ENCODE results near the gene IL34. TPM values are rescaled to one million over a fixed set of nuclear protein-coding genes. Genes with fewer than 3 reads are reported as not detected.
A peak's percentile ranks its signal among the peaks of the same experiment; 100 is the strongest.

IL34 gene
- total and polyA plus RNA-seq, 2 of the 8 experiments (the other 6 are each of a cell fraction or from before 2014, with no cell fraction given): 4.6 to 5.6 TPM

DNA sequence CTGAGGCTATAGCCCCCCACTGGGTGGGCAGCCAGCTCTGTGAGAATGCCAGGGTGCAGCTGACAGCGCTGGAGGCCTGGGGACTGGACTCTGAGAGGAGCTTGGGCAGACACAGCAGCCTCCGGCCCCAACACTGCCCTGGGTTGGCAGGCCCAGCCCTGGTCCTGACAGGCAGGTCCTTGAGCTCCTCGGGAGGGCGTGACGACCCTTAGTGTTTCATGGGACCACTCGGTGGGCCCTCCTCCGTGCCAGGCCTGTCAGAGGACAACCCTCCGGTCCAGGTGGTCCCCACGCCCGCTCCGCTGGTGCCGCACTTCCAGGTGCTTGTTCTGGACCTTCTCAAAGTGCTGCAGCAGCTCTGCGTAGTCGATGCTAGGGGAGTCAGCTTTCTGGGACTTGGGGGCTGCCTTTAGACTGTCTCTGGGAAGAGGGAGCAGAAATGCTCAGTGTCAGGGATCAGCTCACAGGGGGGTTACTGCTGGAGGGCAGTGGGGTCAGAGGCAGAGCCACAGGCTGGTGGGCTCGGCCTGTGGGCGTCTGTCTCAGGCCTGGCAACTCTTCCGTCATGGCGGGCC is 41.4 kb downstream of the IL34 start:
- Histone ChIP-seq H3K79me2 (ENCODE audit: control insufficient read depth in 1 of 2, insufficient read depth in 2 of 2, low read length in 2 of 2) (no peaks in the 10 kb centered on the region; a peak in 1 of 4 replicates), H3K4ac (replicated peaks; ENCODE audit: insufficient read length, low read depth, low read length) (no peak overlapping the region), H3K56ac (replicated peaks; ENCODE audit: insufficient read length, low read depth, low read length) (no peak overlapping the region), H3K9me3 (ENCODE audit: insufficient read depth in 2 of 2, low read depth in 1 of 2, low read length in 1 of 2) (no peaks in the 10 kb centered on the region), H2AK5ac (ENCODE audit: low read depth, low read length) (0 out of 2 replicates have a peak overlapping the region, but pooled peaks have one; percentile 58), H3K79me1 (ENCODE audit: low read depth, low read length) (peaks cover 3% of the 10 kb centered on the region; the same call in 1 of the 2 replicates), H3K4me3 (ENCODE audit: extremely low read depth in 1 of 4, insufficient read depth in 2 of 4, low read depth in 3 of 4, low read length in 4 of 4) (no peak overlapping the region), H3K23ac (ENCODE audit: insufficient read length) (no peak overlapping the region), H4K5ac (ENCODE audit: insufficient read length, low read depth, low read length) (no peak overlapping the region), H2BK120ac (replicated peaks; ENCODE audit: low read depth, low read length) (peak overlapping the region; percentile 39), H3K27ac (ENCODE audit: low read depth, low read length) (no peak overlapping the region), H3K27me3 (replicated peaks in 1 of 4; ENCODE audit: control insufficient read depth in 3 of 4, extremely low read depth in 1 of 4, insufficient read depth in 3 of 4, low read length in 3 of 4) (peaks cover 0 to 8% (median 3%) of the 10 kb centered on the region in 4 experiments; a peak in 4 of 7 replicates), H3K4me1 (replicated peaks in 1 of 4; ENCODE audit: control insufficient read depth in 3 of 4, insufficient read depth in 4 of 4, low read length in 3 of 4) (peaks cover 0 to 21% (median 14%) of the 10 kb centered on the region in 4 experiments; a peak in 6 of 7 replicates), H3K14ac (ENCODE audit: insufficient read length) (no peak overlapping the region), H2BK5ac (ENCODE audit: low read depth, low read length) (peak overlapping the region; percentile 32; the same call in 1 of the 2 replicates), H4K20me1 (replicated peaks in 1 of 2; ENCODE audit: control insufficient read depth in 1 of 2, insufficient read depth in 2 of 2, low read length in 2 of 2) (peaks cover 0 to 9% of the 10 kb centered on the region in 2 experiments), H2BK12ac (ENCODE audit: low read depth, low read length) (peak overlapping the region; percentile 80; the same call in 1 of the 2 replicates), H3K36me3 (ENCODE audit: control insufficient read depth in 2 of 4, insufficient read depth in 4 of 4, low read length in 3 of 4) (no peaks in the 10 kb centered on the region), H3K23me2 (ENCODE audit: low read depth, low read length) (peaks cover 6% of the 10 kb centered on the region; the same call in 1 of the 2 replicates), H3K4me2 (ENCODE audit: insufficient read depth in 1 of 2, low read depth in 2 of 2, low read length in 2 of 2) (no peak overlapping the region), H2BK20ac (ENCODE audit: low read length) (no peak overlapping the region), H2AFZ (ENCODE audit: low read length) (no peak overlapping the region), H4K91ac (replicated peaks; ENCODE audit: insufficient read length, low read length) (no peak overlapping the region), H3K18ac (ENCODE audit: extremely low read depth, low read length) (no peak overlapping the region), H2BK15ac (ENCODE audit: low read length) (no peak overlapping the region; the same call in 1 of the 2 replicates), H4K8ac (ENCODE audit: extremely low read depth, insufficient read depth, low read length) (no peak overlapping the region), H3K9ac (replicated peaks in 1 of 4; ENCODE audit: extremely low read depth in 1 of 4, low read depth in 3 of 4, low read length in 3 of 4) (no peak overlapping the region)
- WGBS, 2 experiments (ENCODE audit: extremely low coverage in 1 of 2, insufficient coverage in 1 of 2, insufficient read length in 1 of 2, insufficient replicate concordance in 2 of 2, low coverage in 1 of 2, low lambda C conversion rate in 2 of 2, missing lambda C conversion rate in 1 of 2): 83% methylated on average over 18 of the region's 18 CpGs; no CpG with 5 or more reads in 1 of the 2 experiments
- DNase-seq (ENCODE audit: low read depth in 1 of 2, low spot score in 2 of 2): no peak
- FAIRE-seq: no peak
- ChIA-PET POLR2A (ENCODE audit: partially characterized antibody) (interaction anchor here (0.8 to 2.2 kb wide), 10 partner anchors 9 to 113 kb away, joined by 3 to 13 read pairs (median 4); partner anchors contain the start of gene VAC14), CTCF (ENCODE audit: partially characterized antibody) (interaction anchor here (0.8 to 6.8 kb wide), 18 partner anchors 7 to 83 kb away, joined by 3 to 57 read pairs (median 4); no protein-coding TSS in a partner anchor)
- TF ChIP-seq, protein P1, sequence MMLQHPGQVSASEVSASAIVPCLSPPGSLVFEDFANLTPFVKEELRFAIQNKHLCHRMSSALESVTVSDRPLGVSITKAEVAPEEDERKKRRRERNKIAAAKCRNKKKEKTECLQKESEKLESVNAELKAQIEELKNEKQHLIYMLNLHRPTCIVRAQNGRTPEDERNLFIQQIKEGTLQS (IDR thresholded peaks at IDR 0.05; ENCODE audit: insufficient read depth, low read depth, low read length): no peak
- TF ChIP-seq CBX8 (IDR thresholded peaks at IDR 0.05; ENCODE audit: borderline replicate concordance, low read depth, low read length) (no peak), KDM1A (IDR thresholded peaks at IDR 0.05; ENCODE audit: borderline replicate concordance, low read length) (no peak), CHD1 (IDR thresholded peaks at IDR 0.05; ENCODE audit: low read depth, low read length) (no peak), RNF2 (IDR thresholded peaks at IDR 0.05; ENCODE audit: borderline replicate concordance, low read depth, low read length, missing control alignments, poor library complexity, severe bottlenecking) (no peak), TAF1 (IDR thresholded peaks at IDR 0.05; ENCODE audit: low read depth, low read length) (no peak)
- TF ChIP-seq, protein P2, sequence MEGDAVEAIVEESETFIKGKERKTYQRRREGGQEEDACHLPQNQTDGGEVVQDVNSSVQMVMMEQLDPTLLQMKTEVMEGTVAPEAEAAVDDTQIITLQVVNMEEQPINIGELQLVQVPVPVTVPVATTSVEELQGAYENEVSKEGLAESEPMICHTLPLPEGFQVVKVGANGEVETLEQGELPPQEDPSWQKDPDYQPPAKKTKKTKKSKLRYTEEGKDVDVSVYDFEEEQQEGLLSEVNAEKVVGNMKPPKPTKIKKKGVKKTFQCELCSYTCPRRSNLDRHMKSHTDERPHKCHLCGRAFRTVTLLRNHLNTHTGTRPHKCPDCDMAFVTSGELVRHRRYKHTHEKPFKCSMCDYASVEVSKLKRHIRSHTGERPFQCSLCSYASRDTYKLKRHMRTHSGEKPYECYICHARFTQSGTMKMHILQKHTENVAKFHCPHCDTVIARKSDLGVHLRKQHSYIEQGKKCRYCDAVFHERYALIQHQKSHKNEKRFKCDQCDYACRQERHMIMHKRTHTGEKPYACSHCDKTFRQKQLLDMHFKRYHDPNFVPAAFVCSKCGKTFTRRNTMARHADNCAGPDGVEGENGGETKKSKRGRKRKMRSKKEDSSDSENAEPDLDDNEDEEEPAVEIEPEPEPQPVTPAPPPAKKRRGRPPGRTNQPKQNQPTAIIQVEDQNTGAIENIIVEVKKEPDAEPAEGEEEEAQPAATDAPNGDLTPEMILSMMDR (IDR thresholded peaks at IDR 0.05; ENCODE audit: control extremely low read depth in 1 of 3, insufficient read depth in 1 of 3, low read depth in 1 of 3, low read length in 3 of 3): no peak

Measured in H1 (cell line).